Progenitor cell of endocrine pancreas (in vitro differentiated cells): ENCODE measurements around the gene WNT3A. TPM values are rescaled to one million over a fixed set of nuclear protein-coding genes. Genes with fewer than 3 reads are reported as not detected.
"Not testable (repeated sequence)": the region's sequence is repeated elsewhere in the genome, so short reads cannot be mapped to it uniquely, and the experiment has no call there.

ENCODE experiments used
- DNase-seq: peaks from one replicate; pipeline ENCODE4 v3.0.0; 2021; ENCODE audit warnings: low spot score; ENCODE audit not compliant: unreplicated experiment
- H3K27ac Mint-ChIP-seq: 2 replicates; pipeline ENCODE4 v1.8.0; 2021; ENCODE audit warnings: mild to moderate bottlenecking, moderate library complexity, mixed read lengths
- H3K27me3 Mint-ChIP-seq: 2 replicates; pipeline ENCODE4 v1.8.0; 2021; ENCODE audit warnings: mixed read lengths
- H3K36me3 Mint-ChIP-seq: 2 replicates; pipeline ENCODE4 v1.8.0; 2022; ENCODE audit warnings: mixed read lengths; ENCODE audit not compliant: insufficient read depth
- H3K4me1 Mint-ChIP-seq: 2 replicates; pipeline ENCODE4 v1.8.0; 2021; ENCODE audit warnings: low read depth, mixed read lengths
- H3K4me3 Mint-ChIP-seq: 2 replicates; pipeline ENCODE4 v1.8.0; 2021; ENCODE audit warnings: low read depth, mild to moderate bottlenecking, moderate library complexity, mixed read lengths
- H3K9me3 Mint-ChIP-seq: 2 replicates; pipeline ENCODE4 v1.8.0; 2021; ENCODE audit warnings: low read depth, mixed read lengths
- total RNA-seq: library from RNA; stranded (reverse); gene quantifications from 2 replicates; pipeline ENCODE4 v1.2.1, GENCODE V29; 2021
- TF ChIP-seq, protein P1 (sequence below): fragments of 200-600 bp; sonication (generic); IDR thresholded peaks from one replicate; pipeline ENCODE4 v1.5.0; 2021; ENCODE audit warnings: antibody characterized with exemption, mild to moderate bottlenecking; ENCODE audit not compliant: unreplicated experiment

Gene WNT3A
- total RNA-seq, 1 donor from 2014 or later: not detected

DNA sequence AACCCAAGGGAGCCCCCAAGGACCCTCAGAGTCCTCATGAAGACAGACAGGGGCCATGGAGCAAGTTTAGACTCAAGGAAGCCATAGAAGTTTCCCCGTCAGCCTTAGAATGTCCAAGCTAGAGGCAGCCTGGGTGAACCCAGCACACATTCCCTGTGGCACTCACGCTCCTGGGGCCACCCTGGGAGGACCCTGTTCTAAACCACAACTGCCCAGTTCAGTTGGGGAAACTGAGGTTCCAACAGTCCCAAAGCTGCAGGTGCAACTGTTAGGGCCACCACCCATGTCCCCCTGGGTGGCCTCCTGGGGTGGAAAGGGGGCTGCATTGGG, 9.3 kb downstream of the WNT3A start:
- no peak for DNase-seq
- no peaks in the 10 kb centered on the region for H3K9me3 Mint-ChIP-seq
- H3K27me3 Mint-ChIP-seq: peaks cover 45% of the 10 kb centered on the region
- H3K4me1 Mint-ChIP-seq: no peaks in the 10 kb centered on the region
- TF ChIP-seq, protein P1, sequence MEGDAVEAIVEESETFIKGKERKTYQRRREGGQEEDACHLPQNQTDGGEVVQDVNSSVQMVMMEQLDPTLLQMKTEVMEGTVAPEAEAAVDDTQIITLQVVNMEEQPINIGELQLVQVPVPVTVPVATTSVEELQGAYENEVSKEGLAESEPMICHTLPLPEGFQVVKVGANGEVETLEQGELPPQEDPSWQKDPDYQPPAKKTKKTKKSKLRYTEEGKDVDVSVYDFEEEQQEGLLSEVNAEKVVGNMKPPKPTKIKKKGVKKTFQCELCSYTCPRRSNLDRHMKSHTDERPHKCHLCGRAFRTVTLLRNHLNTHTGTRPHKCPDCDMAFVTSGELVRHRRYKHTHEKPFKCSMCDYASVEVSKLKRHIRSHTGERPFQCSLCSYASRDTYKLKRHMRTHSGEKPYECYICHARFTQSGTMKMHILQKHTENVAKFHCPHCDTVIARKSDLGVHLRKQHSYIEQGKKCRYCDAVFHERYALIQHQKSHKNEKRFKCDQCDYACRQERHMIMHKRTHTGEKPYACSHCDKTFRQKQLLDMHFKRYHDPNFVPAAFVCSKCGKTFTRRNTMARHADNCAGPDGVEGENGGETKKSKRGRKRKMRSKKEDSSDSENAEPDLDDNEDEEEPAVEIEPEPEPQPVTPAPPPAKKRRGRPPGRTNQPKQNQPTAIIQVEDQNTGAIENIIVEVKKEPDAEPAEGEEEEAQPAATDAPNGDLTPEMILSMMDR: no peak
- H3K4me3 Mint-ChIP-seq: no peak overlapping the region
- H3K27ac Mint-ChIP-seq: no peak overlapping the region
- H3K36me3 Mint-ChIP-seq: no peaks in the 10 kb centered on the region

DNA sequence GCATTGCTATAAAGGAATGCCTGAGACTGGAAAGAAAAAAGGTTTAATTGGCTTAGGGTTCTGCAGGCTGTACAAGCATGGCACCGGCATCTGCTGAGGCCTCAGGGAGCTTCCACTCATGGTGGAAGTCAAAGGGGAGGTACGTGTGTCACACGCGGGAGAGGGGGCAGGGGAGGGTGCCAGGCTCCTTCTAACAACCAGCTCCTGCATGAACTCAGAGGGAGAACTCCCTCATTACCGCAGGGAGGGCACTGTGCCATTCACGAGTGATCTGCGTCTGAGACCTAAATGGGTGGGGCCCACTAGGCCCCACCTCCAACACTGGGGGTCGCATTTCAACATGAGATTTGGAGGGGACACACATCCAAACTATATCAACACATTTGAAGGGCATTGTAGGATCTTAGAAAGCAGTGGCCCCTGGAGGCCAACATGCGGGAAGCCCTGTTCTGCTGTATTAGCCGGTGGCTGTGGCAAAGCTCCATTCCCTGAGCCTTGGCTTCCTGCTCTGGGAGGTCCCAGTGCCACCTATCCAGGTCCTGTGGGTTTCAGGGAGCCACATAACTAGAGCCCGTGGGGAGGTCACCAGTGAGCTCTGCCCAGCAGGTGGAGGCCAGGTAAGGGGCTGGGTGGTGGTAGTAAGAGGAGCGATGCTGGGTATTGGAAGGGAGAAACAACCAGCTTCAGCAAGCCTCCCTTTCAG, 10.0 kb downstream of the WNT3A start:
- no peak overlapping the region for H3K27ac Mint-ChIP-seq
- no peak for DNase-seq
- no peaks in the 10 kb centered on the region for H3K36me3 Mint-ChIP-seq
- TF ChIP-seq, protein P1: no peak
- H3K4me1 Mint-ChIP-seq: no peaks in the 10 kb centered on the region
- no peak overlapping the region for H3K4me3 Mint-ChIP-seq
- H3K27me3 Mint-ChIP-seq: peaks cover 38% of the 10 kb centered on the region
- no peaks in the 10 kb centered on the region for H3K9me3 Mint-ChIP-seq

DNA sequence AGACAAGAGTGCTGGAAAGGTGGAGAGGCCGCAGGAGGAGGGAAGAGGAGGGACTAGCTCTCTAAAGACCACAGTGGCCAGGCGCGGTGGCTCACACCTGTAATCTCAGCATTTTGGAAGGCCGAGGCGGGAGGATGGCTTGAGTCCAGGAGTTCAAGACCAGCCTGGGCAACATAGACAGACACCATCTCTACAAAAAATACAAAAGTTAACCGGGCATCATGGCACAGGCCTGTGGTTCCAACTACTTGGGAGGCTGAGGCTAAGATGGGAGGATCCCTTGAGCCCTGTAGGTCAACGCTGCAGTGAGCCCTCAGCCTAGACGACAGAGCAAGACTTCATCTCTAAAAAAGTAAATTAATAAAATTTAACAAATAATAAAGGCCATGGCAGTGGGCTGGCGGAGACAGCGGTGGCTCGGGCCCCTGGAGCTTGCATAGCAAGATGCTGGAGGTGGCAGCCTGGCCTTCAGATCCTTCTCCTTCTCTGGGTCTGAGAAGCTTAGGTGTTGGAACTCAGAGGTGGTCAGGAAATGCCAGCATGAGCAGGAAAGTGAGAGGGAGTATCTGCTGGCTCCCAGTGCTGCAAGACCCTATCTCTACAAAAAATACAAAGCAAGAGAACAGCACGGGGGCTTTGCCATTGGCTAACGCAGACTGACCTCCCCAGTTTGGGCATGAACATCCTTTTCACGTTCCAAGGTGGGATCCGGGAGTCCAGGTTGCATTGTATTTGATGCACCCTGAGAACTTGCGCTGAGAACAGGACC, 10.7 kb downstream of the WNT3A start:
- no peaks in the 10 kb centered on the region for H3K9me3 Mint-ChIP-seq
- TF ChIP-seq, protein P1: no peak
- no peak overlapping the region for H3K27ac Mint-ChIP-seq
- H3K27me3 Mint-ChIP-seq: peaks cover 31% of the 10 kb centered on the region
- no peak overlapping the region for H3K4me3 Mint-ChIP-seq
- no peaks in the 10 kb centered on the region for H3K4me1 Mint-ChIP-seq
- no peaks in the 10 kb centered on the region for H3K36me3 Mint-ChIP-seq
- no peak for DNase-seq

DNA sequence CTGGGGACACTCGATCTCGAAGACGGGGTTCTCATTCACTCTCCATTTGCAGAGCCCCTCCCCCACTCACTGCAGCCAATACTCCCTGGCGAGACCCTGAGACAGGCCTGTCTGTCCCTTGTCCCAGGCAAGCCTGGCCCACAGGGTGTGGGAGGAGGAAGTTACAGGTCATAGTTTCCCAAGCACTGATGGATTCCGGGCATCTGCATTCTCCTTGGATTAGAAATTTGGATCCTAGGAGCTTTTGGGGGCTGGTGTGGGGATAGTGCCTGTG, 11.3 kb downstream of the WNT3A start:
- Mint-ChIP-seq H3K27ac (no peak overlapping the region), H3K9me3 (no peaks in the 10 kb centered on the region), H3K4me3 (no peak overlapping the region), H3K4me1 (no peaks in the 10 kb centered on the region), H3K27me3 (peaks cover 29% of the 10 kb centered on the region), H3K36me3 (no peaks in the 10 kb centered on the region)
- no peak for DNase-seq
- TF ChIP-seq, protein P1: no peak

DNA sequence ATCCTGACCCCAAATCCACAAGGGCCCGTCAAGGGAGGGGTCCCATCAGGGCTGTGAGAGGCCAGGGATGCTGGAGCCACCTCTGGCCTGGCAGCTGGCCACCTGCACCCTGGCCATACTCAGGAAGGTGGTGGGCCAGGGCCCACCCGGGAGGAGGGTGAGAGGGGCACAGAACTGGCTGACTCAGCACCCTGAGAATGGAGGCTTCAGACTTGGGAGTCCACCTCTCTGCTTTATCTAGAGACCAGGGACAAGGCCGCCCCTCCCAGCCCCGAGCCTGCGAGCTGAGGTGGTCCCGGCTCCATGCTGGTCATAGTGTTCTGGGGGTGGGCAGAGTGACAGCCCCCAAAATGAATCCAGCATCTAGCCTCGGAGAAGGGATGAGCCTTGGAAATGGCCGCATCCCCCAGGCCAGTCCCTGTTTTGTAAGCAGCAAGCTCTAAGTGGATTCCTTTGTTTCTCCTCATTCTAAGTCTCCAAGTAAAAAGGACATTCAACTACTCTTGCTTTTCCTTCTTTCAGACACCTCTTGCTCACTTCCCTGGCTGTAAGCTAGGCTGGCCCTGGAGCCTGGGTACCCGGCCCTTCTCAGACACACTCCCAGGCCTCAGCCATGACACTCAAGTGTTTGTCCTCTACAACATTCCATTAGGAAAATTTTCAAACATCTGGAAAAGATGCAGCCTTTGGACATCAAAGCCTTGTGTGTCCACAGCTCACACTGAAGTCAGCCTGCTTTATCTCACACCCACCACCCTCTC, 12.3 kb downstream of the WNT3A start:
- Mint-ChIP-seq H3K36me3 (no peaks in the 10 kb centered on the region), H3K27ac (no peak overlapping the region), H3K9me3 (no peaks in the 10 kb centered on the region), H3K4me1 (no peaks in the 10 kb centered on the region), H3K4me3 (no peak overlapping the region), H3K27me3 (peaks cover 36% of the 10 kb centered on the region)
- TF ChIP-seq, protein P1: no peak
- no peak for DNase-seq

DNA sequence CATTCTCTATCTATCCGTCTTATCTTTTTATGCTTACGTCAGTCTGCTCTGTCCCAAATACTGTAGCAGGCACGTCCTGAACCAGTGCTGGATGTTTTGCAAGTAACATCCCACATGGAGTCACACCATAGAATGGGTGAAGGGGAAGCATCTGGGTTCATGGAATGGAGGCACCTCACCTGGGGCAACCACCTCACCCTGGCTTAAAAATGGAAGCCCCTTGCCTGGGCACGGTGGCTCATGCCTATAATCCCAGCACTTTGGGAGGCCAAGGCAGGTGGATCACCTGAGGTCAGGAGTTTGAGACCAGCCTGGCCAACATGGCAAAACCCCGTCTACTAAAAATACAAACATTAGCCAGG, 12.9 kb downstream of the WNT3A start:
- DNase-seq, H3K9me3 Mint-ChIP-seq, H3K27ac Mint-ChIP-seq, H3K4me3 Mint-ChIP-seq, H3K4me1 Mint-ChIP-seq, H3K36me3 Mint-ChIP-seq: not testable (repeated sequence)
- H3K27me3 Mint-ChIP-seq: peaks cover 37% of the 10 kb centered on the region
